Measurements from ENCODE around the gene CAPRIN1.
"Not testable (repeated sequence)": the region's sequence is repeated elsewhere in the genome, so short reads cannot be mapped to it uniquely, and the experiment has no call there.

CAPRIN1 gene

DNA sequence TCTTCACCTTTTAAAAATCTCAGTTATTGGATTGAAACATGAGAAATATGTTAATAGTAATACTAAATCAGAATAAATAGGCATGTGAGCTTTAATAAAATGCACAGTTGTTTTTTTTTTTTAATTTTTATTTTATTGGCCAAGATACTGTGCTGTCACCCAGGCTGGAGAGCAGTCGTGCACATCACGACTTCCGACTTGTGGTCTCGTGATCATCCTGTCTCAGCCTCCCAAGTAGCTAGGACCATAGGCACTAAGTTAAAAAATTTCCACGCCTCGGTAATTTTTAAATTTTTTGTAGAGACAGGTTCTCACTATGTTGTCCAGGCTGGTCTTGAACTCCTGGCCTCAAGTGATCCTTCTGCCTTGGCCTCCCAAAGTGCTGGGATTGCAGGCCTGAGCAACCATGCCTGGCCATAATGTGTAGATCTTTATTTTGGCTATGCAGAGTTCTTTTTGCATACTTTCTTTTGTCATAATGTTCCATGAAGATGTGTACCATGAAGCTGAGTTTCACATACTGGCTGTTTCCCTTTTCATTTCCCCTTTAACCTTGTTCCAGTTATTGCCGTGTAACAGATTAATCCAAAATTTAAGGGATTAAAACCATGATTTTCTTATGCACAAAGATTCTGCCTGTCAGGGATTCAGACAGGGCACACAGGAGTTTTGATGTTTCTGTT lies 16.0 kb downstream of the CAPRIN1 start:
- no peaks in the 10 kb centered on the region for H3K9me3 ChIP-seq (ENCODE audit: control insufficient read depth in 2 of 2, low read length in 2 of 2)
- no peak overlapping the region for H3K27ac ChIP-seq (ENCODE audit: low read length)
- H3K27me3 ChIP-seq (ENCODE audit: control insufficient read depth in 1 of 2, insufficient read depth in 2 of 2, low read length in 2 of 2) = no peaks in the 10 kb centered on the region
- peaks cover 2 to 4% of the 10 kb centered on the region in 2 donors for H3K36me3 ChIP-seq (ENCODE audit: control insufficient read depth in 2 of 2, insufficient read depth in 2 of 2, low read length in 2 of 2)
- H3K4me3 ChIP-seq (ENCODE audit: low read length in 2 of 2) = no peak overlapping the region
- H3K4me1 ChIP-seq (ENCODE audit: control insufficient read depth, insufficient read depth, low read length) = peaks cover 10% of the 10 kb centered on the region
- no peak overlapping the region for H3K9ac ChIP-seq (ENCODE audit: low read length in 2 of 2)

DNA sequence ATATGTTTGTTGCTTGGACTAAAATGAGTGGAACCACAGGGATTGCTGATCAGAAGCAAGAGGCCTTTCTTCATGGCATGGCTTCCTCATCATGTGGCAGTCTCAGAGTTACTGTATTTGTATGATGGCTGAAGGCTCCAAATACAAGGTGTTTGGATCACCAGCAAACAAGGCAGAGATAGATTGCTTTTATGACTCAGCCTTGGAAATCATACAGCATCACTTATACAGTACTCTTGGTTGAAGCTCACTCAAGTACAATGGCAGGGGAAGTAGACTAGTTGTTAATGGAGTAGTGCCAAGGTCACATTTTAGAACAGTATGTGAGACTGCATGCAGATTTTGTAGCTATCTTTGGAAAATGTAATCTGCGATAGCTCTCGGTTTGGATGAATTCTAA lies 16.6 kb downstream of the CAPRIN1 start:
- Histone ChIP-seq H3K4me3 (ENCODE audit: low read length in 2 of 2) (no peak overlapping the region), H3K36me3 (ENCODE audit: control insufficient read depth in 2 of 2, insufficient read depth in 2 of 2, low read length in 2 of 2) (peaks cover 7 to 10% of the 10 kb centered on the region in 2 donors), H3K4me1 (ENCODE audit: control insufficient read depth, insufficient read depth, low read length) (peaks cover 10% of the 10 kb centered on the region), H3K9me3 (ENCODE audit: control insufficient read depth in 2 of 2, low read length in 2 of 2) (no peaks in the 10 kb centered on the region), H3K27ac (ENCODE audit: low read length) (no peak overlapping the region), H3K9ac (ENCODE audit: low read length in 2 of 2) (no peak overlapping the region), H3K27me3 (ENCODE audit: control insufficient read depth in 1 of 2, insufficient read depth in 2 of 2, low read length in 2 of 2) (no peaks in the 10 kb centered on the region)

DNA sequence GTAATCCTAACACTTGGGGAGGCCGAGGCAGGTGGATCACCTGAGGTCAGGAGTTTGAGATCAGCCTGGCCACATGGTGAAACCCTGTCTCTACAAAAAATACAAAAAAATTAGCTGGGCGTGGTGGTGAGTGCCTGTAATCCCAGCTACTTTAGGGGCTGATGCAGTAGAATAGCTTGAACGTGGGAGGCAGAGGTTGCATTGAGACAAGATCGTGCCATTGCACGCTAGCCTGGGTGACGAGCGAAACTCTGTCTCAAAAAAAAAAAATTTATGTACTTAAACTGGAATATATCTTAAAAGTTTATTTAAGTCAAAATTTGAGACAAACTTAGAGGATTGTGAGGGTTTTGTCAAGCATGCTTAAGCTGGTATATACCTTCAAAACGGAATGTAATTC lies 19.8 kb downstream of the CAPRIN1 start:
- H3K4me3 ChIP-seq (ENCODE audit: low read length in 2 of 2); H3K9me3 ChIP-seq (ENCODE audit: control insufficient read depth in 2 of 2, low read length in 2 of 2); H3K27me3 ChIP-seq (ENCODE audit: control insufficient read depth in 1 of 2, insufficient read depth in 2 of 2, low read length in 2 of 2); H3K27ac ChIP-seq (ENCODE audit: low read length); H3K9ac ChIP-seq (ENCODE audit: low read length in 2 of 2): not testable (repeated sequence)
- H3K36me3 ChIP-seq (ENCODE audit: control insufficient read depth in 2 of 2, insufficient read depth in 2 of 2, low read length in 2 of 2) = peaks cover 15 to 22% of the 10 kb centered on the region in 2 donors
- peaks cover 10% of the 10 kb centered on the region for H3K4me1 ChIP-seq (ENCODE audit: control insufficient read depth, insufficient read depth, low read length)

DNA sequence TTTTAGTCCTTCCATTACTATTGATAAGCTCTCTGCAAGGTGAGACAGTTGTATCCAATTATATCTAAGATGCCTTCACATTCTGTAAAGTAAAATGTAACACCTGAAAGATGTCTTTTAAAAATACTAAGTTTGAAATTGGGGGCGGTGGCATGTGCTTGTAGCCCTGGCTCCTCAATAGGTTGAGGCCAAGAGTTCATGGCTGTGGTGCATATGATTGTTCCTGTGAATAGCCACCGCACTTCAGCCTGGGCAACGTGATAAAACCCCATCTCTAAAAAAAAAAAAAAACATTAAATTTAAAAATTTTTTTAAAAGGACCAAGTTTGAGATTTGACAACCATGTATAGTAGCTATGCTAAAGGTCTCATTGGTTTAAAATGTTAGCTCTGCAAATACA lies 20.5 kb downstream of the CAPRIN1 start:
- H3K36me3 ChIP-seq (ENCODE audit: control insufficient read depth in 2 of 2, insufficient read depth in 2 of 2, low read length in 2 of 2) = peaks cover 17 to 25% of the 10 kb centered on the region in 2 donors
- H3K4me3 ChIP-seq (ENCODE audit: low read length in 2 of 2) = no peak overlapping the region
- no peak overlapping the region for H3K9ac ChIP-seq (ENCODE audit: low read length in 2 of 2)
- peaks cover 10% of the 10 kb centered on the region for H3K4me1 ChIP-seq (ENCODE audit: control insufficient read depth, insufficient read depth, low read length)
- H3K9me3 ChIP-seq (ENCODE audit: control insufficient read depth in 2 of 2, low read length in 2 of 2) = no peaks in the 10 kb centered on the region
- no peaks in the 10 kb centered on the region for H3K27me3 ChIP-seq (ENCODE audit: control insufficient read depth in 1 of 2, insufficient read depth in 2 of 2, low read length in 2 of 2)
- H3K27ac ChIP-seq (ENCODE audit: low read length) = no peak overlapping the region

DNA sequence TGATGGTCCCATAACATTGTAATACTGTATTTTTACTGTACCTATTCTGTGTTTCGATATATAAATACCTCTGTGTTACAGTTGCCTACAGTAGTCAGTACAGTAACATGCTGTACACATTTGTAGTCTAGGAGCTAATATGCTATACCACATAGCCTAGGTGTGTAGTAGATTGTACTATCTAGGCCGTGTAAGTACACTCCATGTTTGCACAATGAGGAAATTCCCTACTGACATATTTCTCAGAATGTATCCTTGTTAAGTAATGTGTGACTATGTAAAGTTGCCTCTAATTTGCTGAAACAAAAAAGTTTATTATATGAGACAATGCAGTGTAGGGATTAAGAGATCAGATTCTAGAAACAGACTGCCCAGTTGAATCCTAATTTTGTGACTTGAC lies 21.3 kb downstream of the CAPRIN1 start:
- Histone ChIP-seq H3K27ac (ENCODE audit: low read length) (no peak overlapping the region), H3K4me1 (ENCODE audit: control insufficient read depth, insufficient read depth, low read length) (peaks cover 7% of the 10 kb centered on the region), H3K4me3 (ENCODE audit: low read length in 2 of 2) (no peak overlapping the region), H3K27me3 (ENCODE audit: control insufficient read depth in 1 of 2, insufficient read depth in 2 of 2, low read length in 2 of 2) (no peaks in the 10 kb centered on the region), H3K9me3 (ENCODE audit: control insufficient read depth in 2 of 2, low read length in 2 of 2) (no peaks in the 10 kb centered on the region), H3K36me3 (ENCODE audit: control insufficient read depth in 2 of 2, insufficient read depth in 2 of 2, low read length in 2 of 2) (peaks cover 21 to 28% of the 10 kb centered on the region in 2 donors), H3K9ac (ENCODE audit: low read length in 2 of 2) (no peak overlapping the region)

DNA sequence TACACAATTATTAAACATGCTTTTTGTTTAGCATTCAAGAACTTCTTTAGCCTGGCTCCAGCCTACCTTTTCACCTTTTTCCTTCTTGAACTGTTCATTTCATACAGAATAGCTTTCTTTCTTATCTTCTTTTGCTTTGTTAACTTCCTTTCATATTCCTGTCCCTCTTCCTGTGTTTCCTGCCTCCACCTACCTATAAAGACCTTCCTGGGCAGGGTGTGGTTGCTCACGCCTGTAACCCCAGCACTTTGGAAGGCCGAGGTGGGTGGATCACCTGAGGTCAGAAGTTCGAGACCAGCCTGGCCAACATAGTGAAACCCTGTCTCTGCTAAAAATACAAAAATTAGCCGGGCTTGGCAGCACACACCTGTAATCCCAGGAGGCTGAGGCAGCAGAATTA lies 22.9 kb downstream of the CAPRIN1 start:
- Histone ChIP-seq H3K36me3 (ENCODE audit: control insufficient read depth in 2 of 2, insufficient read depth in 2 of 2, low read length in 2 of 2) (peaks cover 24 to 36% of the 10 kb centered on the region in 2 donors), H3K27me3 (ENCODE audit: control insufficient read depth in 1 of 2, insufficient read depth in 2 of 2, low read length in 2 of 2) (no peaks in the 10 kb centered on the region), H3K9me3 (ENCODE audit: control insufficient read depth in 2 of 2, low read length in 2 of 2) (no peaks in the 10 kb centered on the region), H3K4me1 (ENCODE audit: control insufficient read depth, insufficient read depth, low read length) (no peaks in the 10 kb centered on the region), H3K27ac (ENCODE audit: low read length) (no peak overlapping the region), H3K9ac (ENCODE audit: low read length in 2 of 2) (no peak overlapping the region), H3K4me3 (ENCODE audit: low read length in 2 of 2) (no peak overlapping the region)

DNA sequence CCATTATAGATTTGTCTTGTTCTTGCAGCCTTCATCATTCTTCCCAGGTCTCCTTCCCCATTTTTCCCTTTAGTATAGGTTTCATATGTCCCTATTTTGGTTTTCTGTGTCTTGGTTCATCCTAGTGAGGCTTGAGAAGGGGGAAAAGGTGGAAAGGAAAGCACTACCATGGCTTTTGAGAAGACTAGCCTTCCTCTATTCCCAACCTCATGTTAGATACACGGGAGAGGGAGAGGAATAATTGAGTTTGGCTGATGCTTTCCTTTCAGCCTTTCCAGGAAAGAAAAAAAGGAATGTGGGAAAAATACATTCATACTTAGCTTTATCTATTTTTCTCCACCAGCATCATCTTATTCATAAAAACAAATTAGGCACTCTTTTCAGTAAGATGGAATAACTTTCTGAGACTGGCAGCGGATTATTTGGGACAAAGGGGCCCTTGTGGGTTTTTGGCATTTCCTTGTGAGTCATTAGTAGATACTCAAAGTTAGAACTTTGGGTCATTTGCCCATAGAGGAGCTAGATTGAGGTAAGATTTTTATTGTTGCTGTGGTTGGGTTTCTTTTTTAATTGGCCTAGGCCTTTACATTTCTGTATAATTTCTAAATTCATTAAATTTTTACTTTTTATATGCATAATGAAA lies 23.8 kb downstream of the CAPRIN1 start:
- H3K27ac ChIP-seq (ENCODE audit: low read length) = no peak overlapping the region
- no peaks in the 10 kb centered on the region for H3K4me1 ChIP-seq (ENCODE audit: control insufficient read depth, insufficient read depth, low read length)
- no peaks in the 10 kb centered on the region for H3K9me3 ChIP-seq (ENCODE audit: control insufficient read depth in 2 of 2, low read length in 2 of 2)
- no peaks in the 10 kb centered on the region for H3K27me3 ChIP-seq (ENCODE audit: control insufficient read depth in 1 of 2, insufficient read depth in 2 of 2, low read length in 2 of 2)
- no peak overlapping the region for H3K9ac ChIP-seq (ENCODE audit: low read length in 2 of 2)
- H3K4me3 ChIP-seq (ENCODE audit: low read length in 2 of 2) = no peak overlapping the region
- peaks cover 27 to 42% of the 10 kb centered on the region in 2 donors for H3K36me3 ChIP-seq (ENCODE audit: control insufficient read depth in 2 of 2, insufficient read depth in 2 of 2, low read length in 2 of 2)

DNA sequence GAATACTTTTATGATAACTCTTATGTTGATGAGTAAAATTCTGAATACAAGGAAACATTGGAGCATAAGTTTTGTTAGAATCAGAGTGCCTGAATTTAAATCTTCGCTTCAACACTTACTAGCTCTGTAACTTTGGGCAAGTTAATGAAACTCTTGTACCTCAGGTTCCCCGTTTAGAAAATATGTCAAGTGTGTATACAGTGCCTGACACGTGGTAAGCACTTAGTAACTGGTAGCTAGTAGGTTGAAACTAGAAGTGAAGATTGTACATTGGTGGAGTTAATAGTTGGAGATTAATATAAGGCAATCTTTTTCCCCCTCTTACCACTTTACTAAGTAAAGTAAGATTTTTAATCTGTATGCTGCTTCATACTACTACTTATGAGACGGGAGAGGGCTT lies 29.1 kb downstream of the CAPRIN1 start:
- Histone ChIP-seq H3K27me3 (ENCODE audit: control insufficient read depth in 1 of 2, insufficient read depth in 2 of 2, low read length in 2 of 2) (no peaks in the 10 kb centered on the region), H3K27ac (ENCODE audit: low read length) (no peak overlapping the region), H3K4me3 (ENCODE audit: low read length in 2 of 2) (no peak overlapping the region), H3K4me1 (ENCODE audit: control insufficient read depth, insufficient read depth, low read length) (no peaks in the 10 kb centered on the region), H3K9me3 (ENCODE audit: control insufficient read depth in 2 of 2, low read length in 2 of 2) (no peaks in the 10 kb centered on the region), H3K36me3 (ENCODE audit: control insufficient read depth in 2 of 2, insufficient read depth in 2 of 2, low read length in 2 of 2) (peaks cover 43 to 56% of the 10 kb centered on the region in 2 donors), H3K9ac (ENCODE audit: low read length in 2 of 2) (no peak overlapping the region)

DNA sequence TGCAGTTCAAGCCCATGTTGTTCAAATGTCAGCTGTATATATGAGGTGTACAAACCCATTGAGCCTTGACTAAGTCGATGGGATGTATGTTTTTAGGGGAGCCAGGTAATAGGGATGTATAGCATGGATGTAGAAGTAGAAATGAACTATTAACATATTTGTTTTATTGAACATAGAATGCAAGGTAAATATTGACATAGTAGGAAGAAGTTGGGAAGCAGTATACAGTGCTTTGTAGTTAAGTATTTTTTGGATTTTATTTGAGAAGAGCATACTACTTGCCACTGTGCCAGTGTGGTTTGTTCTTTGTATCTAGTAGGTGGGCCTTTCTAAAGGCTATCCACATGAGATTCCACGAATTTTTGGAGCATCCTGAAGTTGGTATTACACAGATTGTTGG lies 33.1 kb downstream of the CAPRIN1 start:
- no peak overlapping the region for H3K4me3 ChIP-seq (ENCODE audit: low read length in 2 of 2)
- no peaks in the 10 kb centered on the region for H3K4me1 ChIP-seq (ENCODE audit: control insufficient read depth, insufficient read depth, low read length)
- no peak overlapping the region for H3K27ac ChIP-seq (ENCODE audit: low read length)
- H3K27me3 ChIP-seq (ENCODE audit: control insufficient read depth in 1 of 2, insufficient read depth in 2 of 2, low read length in 2 of 2) = no peaks in the 10 kb centered on the region
- no peaks in the 10 kb centered on the region for H3K9me3 ChIP-seq (ENCODE audit: control insufficient read depth in 2 of 2, low read length in 2 of 2)
- peaks cover 40 to 58% of the 10 kb centered on the region in 2 donors for H3K36me3 ChIP-seq (ENCODE audit: control insufficient read depth in 2 of 2, insufficient read depth in 2 of 2, low read length in 2 of 2)
- H3K9ac ChIP-seq (ENCODE audit: low read length in 2 of 2) = no peak overlapping the region

DNA sequence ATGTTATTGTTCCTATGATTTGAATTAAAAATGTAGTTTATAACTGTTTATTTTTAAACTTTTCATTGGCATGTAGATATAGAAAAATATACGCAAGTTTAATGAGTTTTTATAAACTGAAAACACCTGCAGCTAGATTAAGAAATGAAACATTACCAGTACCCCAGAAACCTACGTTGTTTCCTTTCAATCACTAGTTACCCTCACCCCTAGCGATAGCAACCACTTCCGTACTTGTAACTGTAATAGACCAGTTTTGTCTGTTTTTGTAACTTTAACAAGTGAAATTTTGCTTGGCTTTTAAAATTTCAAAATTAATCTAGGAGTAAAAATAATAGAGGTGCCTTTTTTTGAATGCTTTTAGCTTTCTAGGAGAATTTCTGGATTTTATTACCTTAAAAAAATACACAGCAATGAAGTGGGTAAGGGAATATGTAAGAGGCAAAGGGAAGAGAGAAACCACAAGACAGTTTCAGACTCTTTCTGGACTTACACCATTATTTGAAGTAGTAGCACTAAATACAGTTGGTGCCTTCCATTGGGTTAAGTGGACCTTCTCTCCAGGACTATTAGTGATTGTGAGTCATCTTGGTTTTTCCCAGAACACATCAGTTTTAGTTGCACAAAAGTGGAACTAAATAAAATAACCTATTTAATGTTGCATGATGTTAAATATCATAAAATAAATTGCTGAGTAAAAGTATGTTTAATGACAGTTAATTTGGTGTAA lies 35.2 kb downstream of the CAPRIN1 start:
- Histone ChIP-seq H3K4me1 (ENCODE audit: control insufficient read depth, insufficient read depth, low read length) (no peaks in the 10 kb centered on the region), H3K27me3 (ENCODE audit: control insufficient read depth in 1 of 2, insufficient read depth in 2 of 2, low read length in 2 of 2) (no peaks in the 10 kb centered on the region), H3K9ac (ENCODE audit: low read length in 2 of 2) (no peak overlapping the region), H3K27ac (ENCODE audit: low read length) (no peak overlapping the region), H3K9me3 (ENCODE audit: control insufficient read depth in 2 of 2, low read length in 2 of 2) (no peaks in the 10 kb centered on the region), H3K4me3 (ENCODE audit: low read length in 2 of 2) (no peak overlapping the region), H3K36me3 (ENCODE audit: control insufficient read depth in 2 of 2, insufficient read depth in 2 of 2, low read length in 2 of 2) (peaks cover 45 to 61% of the 10 kb centered on the region in 2 donors)

DNA sequence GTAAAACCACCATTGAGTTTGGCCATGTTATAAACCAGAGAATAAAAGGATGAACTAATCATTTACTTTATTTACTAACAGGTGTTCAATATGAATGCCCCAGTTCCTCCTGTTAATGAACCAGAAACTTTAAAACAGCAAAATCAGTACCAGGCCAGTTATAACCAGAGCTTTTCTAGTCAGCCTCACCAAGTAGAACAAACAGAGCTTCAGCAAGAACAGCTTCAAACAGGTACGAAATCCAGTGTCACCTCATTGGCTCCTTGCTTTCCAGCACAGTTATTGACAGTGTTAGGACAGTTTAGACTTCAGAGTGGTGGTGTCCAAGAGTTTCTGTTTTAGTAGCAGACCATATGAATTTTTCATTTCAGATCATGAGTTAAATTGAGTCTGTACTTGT lies 40.3 kb downstream of the CAPRIN1 start:
- H3K9me3 ChIP-seq (ENCODE audit: control insufficient read depth in 2 of 2, low read length in 2 of 2) = no peaks in the 10 kb centered on the region
- peaks cover 39 to 53% of the 10 kb centered on the region in 2 donors for H3K36me3 ChIP-seq (ENCODE audit: control insufficient read depth in 2 of 2, insufficient read depth in 2 of 2, low read length in 2 of 2)
- no peak overlapping the region for H3K27ac ChIP-seq (ENCODE audit: low read length)
- H3K4me1 ChIP-seq (ENCODE audit: control insufficient read depth, insufficient read depth, low read length) = no peaks in the 10 kb centered on the region
- no peaks in the 10 kb centered on the region for H3K27me3 ChIP-seq (ENCODE audit: control insufficient read depth in 1 of 2, insufficient read depth in 2 of 2, low read length in 2 of 2)
- H3K4me3 ChIP-seq (ENCODE audit: low read length in 2 of 2) = no peak overlapping the region
- no peak overlapping the region for H3K9ac ChIP-seq (ENCODE audit: low read length in 2 of 2)
